H1 (cell line): ENCODE measurements around the gene RNF225. TPM values are rescaled to one million over a fixed set of nuclear protein-coding genes. Genes with fewer than 3 reads are reported as not detected.

Experiments
- CTCF ChIA-PET: fragments of 300-600 bp; sonication (Branson Sonifier 250); formaldehyde crosslinking; loops from one replicate; lab custom pipeline; 2021; ENCODE audit not compliant: partially characterized antibody; lab: Charles Lee
- POLR2A ChIA-PET: fragments of 300-600 bp; sonication (Branson Sonifier 250); formaldehyde crosslinking; loops from one replicate; lab custom pipeline; 2021; ENCODE audit warnings: inconsistent platforms; ENCODE audit not compliant: partially characterized antibody; lab: Charles Lee
- DNase-seq, 2 experiments: peaks; one replicate each; pipeline versions ENCODE4 v3.0.0 to v3.0.0-alpha.2; 2010 to 2022; ENCODE audit warnings: low spot score in 2 of 2, low read depth in 1 of 2, mixed read lengths in 1 of 2
- FAIRE-seq: peaks from 2 replicates; lab custom pipeline; 2011; peaks lifted over from hg19 to GRCh38; lab: Jason Lieb, UNC
- H2AFZ ChIP-seq: 2 replicates; pipeline ENCODE4 v1.8.1; 2012; ENCODE audit warnings: low read length, inconsistent platforms
- H2AK5ac ChIP-seq: 2 replicates; pipeline ENCODE4 v1.6.1; 2013; ENCODE audit warnings: low read depth, low read length
- H2BK120ac ChIP-seq: replicated peaks from 2 replicates; pipeline ENCODE3; 2013; ENCODE audit warnings: low read depth, low read length, inconsistent platforms
- H2BK12ac ChIP-seq: 2 replicates; pipeline ENCODE4 v1.6.1; 2013; ENCODE audit warnings: low read depth, low read length
- H2BK15ac ChIP-seq: 2 replicates; pipeline ENCODE4 v1.6.1; 2013; ENCODE audit warnings: low read length
- H2BK20ac ChIP-seq: 2 replicates; pipeline ENCODE4 v1.6.1; 2013; ENCODE audit warnings: low read length
- H2BK5ac ChIP-seq: 2 replicates; pipeline ENCODE4 v1.6.1; 2013; ENCODE audit warnings: low read depth, low read length
- H3K14ac ChIP-seq: 2 replicates; pipeline ENCODE4 v1.6.1; 2013; ENCODE audit warnings: inconsistent platforms; ENCODE audit not compliant: insufficient read length
- H3K18ac ChIP-seq: 2 replicates; pipeline ENCODE4 v1.6.1; 2013; ENCODE audit warnings: low read length; ENCODE audit errors: extremely low read depth
- H3K23ac ChIP-seq: 2 replicates; pipeline ENCODE4 v1.6.1; 2013; ENCODE audit warnings: inconsistent platforms; ENCODE audit not compliant: insufficient read length
- H3K23me2 ChIP-seq: 2 replicates; pipeline ENCODE4 v1.6.1; 2013; ENCODE audit warnings: low read depth, low read length
- H3K27ac ChIP-seq: 2 replicates; pipeline ENCODE4 v1.6.1; 2011; ENCODE audit warnings: low read depth, low read length, inconsistent platforms
- H3K27me3 ChIP-seq, 4 experiments: replicated peaks in 1 of 4; 1 replicate in 1 of 4; 2 replicates in 3 of 4; pipeline versions ENCODE4 v1.6.1 to v1.8.1; 2011 to 2013; ENCODE audit warnings: low read length in 3 of 4, mild to moderate bottlenecking in 3 of 4, inconsistent platforms in 2 of 4, mixed read lengths in 2 of 4, moderate library complexity in 1 of 4; ENCODE audit not compliant: control insufficient read depth in 3 of 4, insufficient read depth in 3 of 4; ENCODE audit errors: extremely low read depth in 1 of 4
- H3K36me3 ChIP-seq, 4 experiments: 2 replicates each; pipeline versions ENCODE4 v1.6.1 to v1.8.1; 2011 to 2013; ENCODE audit warnings: mild to moderate bottlenecking in 4 of 4, low read length in 3 of 4, moderate library complexity in 2 of 4, control low read depth in 1 of 4, inconsistent platforms in 1 of 4; ENCODE audit not compliant: insufficient read depth in 4 of 4, control insufficient read depth in 2 of 4
- H3K4ac ChIP-seq: replicated peaks from 2 replicates; pipeline ENCODE3; 2013; ENCODE audit warnings: low read length, low read depth, mixed read lengths, inconsistent platforms; ENCODE audit not compliant: insufficient read length
- H3K4me1 ChIP-seq, 4 experiments: replicated peaks in 1 of 4; 1 replicate in 1 of 4; 2 replicates in 3 of 4; pipeline versions ENCODE4 v1.6.1 to v1.8.1; 2011 to 2013; ENCODE audit warnings: low read length in 3 of 4, inconsistent platforms in 2 of 4, mixed read lengths in 1 of 4; ENCODE audit not compliant: insufficient read depth in 4 of 4, control insufficient read depth in 3 of 4
- H3K4me2 ChIP-seq, 2 experiments: 2 replicates each; pipeline versions ENCODE4 v1.6.1 to v1.8.1; 2011 to 2013; ENCODE audit warnings: low read depth in 2 of 2, low read length in 2 of 2, control low read depth in 1 of 2, inconsistent platforms in 1 of 2, mild to moderate bottlenecking in 1 of 2; ENCODE audit not compliant: insufficient read depth in 1 of 2
- H3K4me3 ChIP-seq, 4 experiments: fragments of 200-600, 300-600 bp in 1 of 4; sonication (generic), shearing (Covaris generic), sonication (Bioruptor Twin) in 1 of 4; 2 replicates each; pipeline versions ENCODE4 v1.5.1 to v1.8.1; 2011 to 2016; ENCODE audit warnings: low read length in 4 of 4, low read depth in 3 of 4, control low read depth in 2 of 4, inconsistent platforms in 2 of 4, mild to moderate bottlenecking in 2 of 4, mixed read lengths in 1 of 4, moderate library complexity in 1 of 4; ENCODE audit not compliant: insufficient read depth in 2 of 4; ENCODE audit errors: extremely low read depth in 1 of 4
- H3K56ac ChIP-seq: replicated peaks from 2 replicates; pipeline ENCODE3; 2013; ENCODE audit warnings: low read depth, mild to moderate bottlenecking, mixed read lengths, low read length, inconsistent platforms; ENCODE audit not compliant: insufficient read length
- H3K79me1 ChIP-seq: 2 replicates; pipeline ENCODE4 v1.6.1; 2013; ENCODE audit warnings: low read depth, low read length, control low read depth
- H3K79me2 ChIP-seq, 2 experiments: 2 replicates each; pipeline versions ENCODE4 v1.6.1 to v1.8.1; 2012 to 2013; ENCODE audit warnings: low read length in 2 of 2, mild to moderate bottlenecking in 2 of 2, inconsistent platforms in 1 of 2; ENCODE audit not compliant: insufficient read depth in 2 of 2, control insufficient read depth in 1 of 2
- H3K9ac ChIP-seq, 4 experiments: replicated peaks in 1 of 4; 1 replicate in 1 of 4; 2 replicates in 3 of 4; pipeline versions ENCODE4 v1.6.1 to v1.8.1; 2011 to 2013; ENCODE audit warnings: low read depth in 3 of 4, low read length in 3 of 4, control low read depth in 2 of 4, mild to moderate bottlenecking in 2 of 4, moderate library complexity in 2 of 4, inconsistent platforms in 1 of 4; ENCODE audit errors: extremely low read depth in 1 of 4
- H3K9me3 ChIP-seq, 2 experiments: 2 replicates each; pipeline versions ENCODE4 v1.6.1 to v1.8.1; 2012 to 2013; ENCODE audit warnings: mild to moderate bottlenecking in 2 of 2, moderate library complexity in 2 of 2, control low read depth in 1 of 2, inconsistent platforms in 1 of 2, low read depth in 1 of 2, low read length in 1 of 2, mixed read lengths in 1 of 2; ENCODE audit not compliant: insufficient read depth in 2 of 2
- H4K20me1 ChIP-seq, 2 experiments: replicated peaks in 1 of 2; 2 replicates each; pipeline versions ENCODE3 to v1.8.1; 2011 to 2013; ENCODE audit warnings: inconsistent platforms in 2 of 2, low read length in 2 of 2, mild to moderate bottlenecking in 1 of 2; ENCODE audit not compliant: insufficient read depth in 2 of 2, control insufficient read depth in 1 of 2
- H4K5ac ChIP-seq: 2 replicates; pipeline ENCODE4 v1.6.1; 2013; ENCODE audit warnings: low read length, low read depth, mixed read lengths, inconsistent platforms; ENCODE audit not compliant: insufficient read length
- H4K8ac ChIP-seq: 2 replicates; pipeline ENCODE4 v1.8.0; 2013; ENCODE audit warnings: mild to moderate bottlenecking, moderate library complexity, low read length, inconsistent platforms; ENCODE audit not compliant: insufficient read depth; ENCODE audit errors: extremely low read depth
- H4K91ac ChIP-seq: replicated peaks from 2 replicates; pipeline ENCODE3; 2013; ENCODE audit warnings: low read length, mixed read lengths, inconsistent platforms; ENCODE audit not compliant: insufficient read length
- CREB1 ChIP-seq: IDR thresholded peaks from 2 replicates; pipeline ENCODE4 v1.6.1; 2012; ENCODE audit warnings: inconsistent platforms
- EZH2 ChIP-seq: fragments of 200-600 bp; sonication (generic); IDR thresholded peaks from 2 replicates; pipeline ENCODE4 v1.7.1; 2012; ENCODE audit warnings: low read depth, mild to moderate bottlenecking, moderate library complexity, low read length, inconsistent platforms; ENCODE audit not compliant: severe bottlenecking
- GABPA ChIP-seq: IDR thresholded peaks from 2 replicates; pipeline ENCODE4 v1.6.1; 2011; ENCODE audit warnings: mild to moderate bottlenecking, low read length, moderate library complexity, borderline replicate concordance; ENCODE audit not compliant: insufficient read depth
- HDAC6 ChIP-seq: IDR thresholded peaks from one replicate; pipeline ENCODE4 v1.7.1; 2012; ENCODE audit warnings: low read depth, mild to moderate bottlenecking, inconsistent platforms, low read length, moderate library complexity
- JUND ChIP-seq: IDR thresholded peaks from 2 replicates; pipeline ENCODE4 v1.6.1; 2011; ENCODE audit warnings: mild to moderate bottlenecking, improper control_type of control experiment, low read length
- KDM5A ChIP-seq: fragments of 200-600 bp; IDR thresholded peaks from 2 replicates; pipeline ENCODE4 v1.7.1; 2012; ENCODE audit warnings: mild to moderate bottlenecking, low read length, inconsistent platforms, mixed read lengths
- POLR2A ChIP-seq, 2 experiments: IDR thresholded peaks; 1 replicate in 1 of 2; 2 replicates in 1 of 2; pipeline ENCODE4 v1.6.1; 2011; ENCODE audit warnings: low read depth in 2 of 2, low read length in 2 of 2, mild to moderate bottlenecking in 2 of 2; ENCODE audit errors: control extremely low read depth in 1 of 2
- RBBP5 ChIP-seq: IDR thresholded peaks from 2 replicates; pipeline ENCODE4 v1.7.1; 2012; ENCODE audit warnings: low read depth, mild to moderate bottlenecking, inconsistent platforms, low read length, moderate library complexity, borderline replicate concordance
- RNF2 ChIP-seq: fragments of 200-900, 300-1000 bp; sonication (generic); IDR thresholded peaks from 2 replicates; pipeline ENCODE4 v1.7.1; 2016; ENCODE audit warnings: borderline replicate concordance, low read depth, mild to moderate bottlenecking, antibody characterized with exemption, low read length; ENCODE audit not compliant: poor library complexity, severe bottlenecking; ENCODE audit errors: missing control alignments
- SIRT6 ChIP-seq: IDR thresholded peaks from one replicate; pipeline ENCODE4 v1.7.1; 2012; ENCODE audit warnings: low read length, inconsistent platforms
- SRF ChIP-seq: IDR thresholded peaks from 2 replicates; pipeline ENCODE4 v1.6.1; 2011; ENCODE audit warnings: mild to moderate bottlenecking, low read depth, low read length, moderate library complexity
- TBP ChIP-seq: IDR thresholded peaks from 2 replicates; pipeline ENCODE4 v1.6.1; 2011; ENCODE audit warnings: low read depth, low read length, improper control_type of control experiment
- WGBS, 2 experiments: shearing (Covaris generic) in 1 of 2; methylation state at CpG; one replicate each; pipeline versions ENCODE4 v1.1.6 to v1.1.7; 2013 to 2015; ENCODE audit warnings: low lambda C conversion rate in 2 of 2, mixed read lengths in 2 of 2, inconsistent platforms in 1 of 2, low coverage in 1 of 2, missing lambda C conversion rate in 1 of 2; ENCODE audit not compliant: insufficient replicate concordance in 2 of 2, insufficient coverage in 1 of 2, insufficient read length in 1 of 2; ENCODE audit errors: extremely low coverage in 1 of 2, missing lambda C conversion rate in 1 of 2; 5-methylcytosine and 5-hydroxymethylcytosine counted together
- polyA plus RNA-seq, 7 experiments: library from polyadenylated mRNA; depleted of rRNA in 3 of 7; stranded (reverse) in 5 of 7; unstranded in 2 of 7; fragments of >200 nt in 5 of 7; fragments of 200-250 nt in 2 of 7; gene quantifications; 1 replicate in 5 of 7; 2 replicates in 1 of 7; 4 replicates in 1 of 7; pipeline versions ENCODE4 v1.2.1 to v1.2.3, GENCODE V29; 2011 to 2013; ENCODE audit warnings: missing spikeins in 2 of 7, mixed read lengths in 2 of 7
- total RNA-seq: library from RNA; stranded (reverse); fragmentation: NEBNext Ultra II Directional; extraction: Animal tissue kit (Norgen Biotek cat#: 25700); gene quantifications from 2 replicates; pipeline ENCODE4 v1.2.1, GENCODE V29; 2021

Gene RNF225
- total and polyA plus RNA-seq, 2 of the 8 experiments (the other 6 are each of a cell fraction or from before 2014, with no cell fraction given): 0.17 to 1.0 TPM

- Histone ChIP-seq H3K27me3 (no peaks in the 10 kb centered on the region), H2AFZ (peak within 1 kb of the TSS; percentile 78; the same call in 1 of the 2 replicates), H3K4me3 (peak within 1 kb of the TSS; percentile 56 to 77 (median 64)), H4K91ac (peak within 1 kb of the TSS; percentile 15), H3K23ac (no peak within 1 kb of the TSS), H2BK5ac (no peak within 1 kb of the TSS), H3K14ac (no peak within 1 kb of the TSS), H3K18ac (peak within 1 kb of the TSS; percentile 55), H2BK15ac (no peak within 1 kb of the TSS), H3K4me1 (peaks cover 0 to 11% (median 7%) of the 10 kb centered on the region in 4 experiments; a peak in 6 of 7 replicates), H3K9me3 (no peaks in the 10 kb centered on the region), H3K79me2 (no peaks in the 10 kb centered on the region; a peak in 1 of 4 replicates), H3K4ac (peak within 1 kb of the TSS; percentile 21), H3K56ac (peak within 1 kb of the TSS; percentile 33), H4K5ac (peak within 1 kb of the TSS; percentile 3), H3K79me1 (no peaks in the 10 kb centered on the region; the same call in 1 of the 2 replicates), H2BK20ac (no peak within 1 kb of the TSS), H3K27ac (peak within 1 kb of the TSS; percentile 72; the same call in 1 of the 2 replicates), H2BK120ac (no peak within 1 kb of the TSS), H3K9ac (peak within 1 kb of the TSS; percentile 72 to 86 (median 80)), H4K8ac (peak within 1 kb of the TSS; percentile 95), H2BK12ac (no peak within 1 kb of the TSS), H3K23me2 (peaks cover 10% of the 10 kb centered on the region), H4K20me1 (peaks cover 0 to 5% of the 10 kb centered on the region in 2 experiments), H3K36me3 (no peaks in the 10 kb centered on the region), H3K4me2 (peak within 1 kb of the TSS; percentile 91 to 98), H2AK5ac (no peak within 1 kb of the TSS)
- DNase-seq (peak; percentile 96 to 100), FAIRE-seq (peak; percentile 92)
- WGBS, 2 experiments: 2% methylated on average over 76 of the region's 83 CpGs; no CpG with 5 or more reads in 1 of the 2 experiments
- CTCF ChIA-PET: interaction anchor here (0.7 to 1.7 kb wide), 4 partner anchors 10 to 33 kb away, joined by 3 to 6 read pairs (median 4); no protein-coding TSS in a partner anchor
- POLR2A ChIA-PET: interaction anchor here (0.5 to 8.5 kb wide), 14 partner anchors 11 to 152 kb away, joined by 3 to 94 read pairs (median 6); partner anchors contain the start of genes RNF225, ZBTB45, ZNF497 and ZNF544
- peak; percentile 74; the same call in 1 of the 2 replicates for TF ChIP-seq KDM5A
- no peak for TF ChIP-seq RNF2
- TF ChIP-seq CREB1: peak; percentile 83
- TF ChIP-seq EZH2: no peak
- no peak for TF ChIP-seq SIRT6
- TF ChIP-seq JUND: no peak
- TF ChIP-seq POLR2A (IDR thresholded peaks at IDR 0.05; ENCODE audit: control extremely low read depth in 1 of 2, low read depth in 2 of 2, low read length in 2 of 2): peak; percentile 89 to 92
- TF ChIP-seq GABPA: peak; percentile 99
- TF ChIP-seq RBBP5: no peak; the same call in 1 of the 2 replicates
- no peak for TF ChIP-seq HDAC6
- TF ChIP-seq TBP: peak; percentile 86
- 0 out of 2 replicates have a peak, but pooled peaks have one; percentile 30 for TF ChIP-seq SRF
Measured at GRCh38 chr19:58380662-58381459, 14.6 kb upstream of the RNF225 start, which contains the start of gene ZNF837. ZNF837 (minus strand) TSS chr19:58381030; CDS start chr19:58369332, 11,698 bp downstream.
